ENCODE data around the gene IRF2.
"Not testable (repeated sequence)": the region's sequence is repeated elsewhere in the genome, so short reads cannot be mapped to it uniquely, and the experiment has no call there.

The IRF2 gene

DNA sequence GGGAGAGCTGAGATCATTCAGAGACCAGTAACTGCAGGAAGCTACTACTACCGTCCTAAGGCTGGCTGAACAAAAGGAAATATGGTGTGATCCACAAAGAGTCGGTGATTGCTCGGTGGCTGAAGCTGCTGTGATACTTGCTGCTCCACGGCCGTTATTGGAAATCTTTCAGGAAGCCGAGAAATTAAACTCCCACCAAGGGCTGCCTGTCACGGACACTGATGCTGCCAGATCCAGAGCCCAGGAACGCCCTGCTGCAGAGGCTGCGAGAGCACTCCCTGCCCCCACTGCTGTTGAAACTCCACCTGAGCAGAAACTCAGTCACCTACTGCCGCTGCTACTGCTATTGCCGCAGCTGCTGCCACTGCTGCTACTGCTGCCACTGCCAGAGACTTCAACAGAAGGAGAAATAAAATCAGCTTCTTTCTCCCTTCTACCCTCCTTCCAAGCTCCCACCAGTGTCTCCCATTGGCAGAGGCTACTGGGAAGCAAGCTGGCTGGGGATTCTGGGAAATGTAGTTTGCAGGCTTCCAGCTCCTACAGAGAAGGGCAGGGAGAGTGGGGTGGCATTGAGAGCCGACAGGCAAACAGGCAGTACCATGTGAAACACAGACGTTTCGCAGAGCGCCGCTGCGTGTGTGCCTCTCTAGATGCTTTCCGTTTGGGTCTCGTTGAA lies 130.7 kb downstream of the IRF2 start:
- Histone ChIP-seq H3K4me3 (ENCODE audit: low read depth, low read length) (peak overlapping the region; percentile 83), H3K27me3 (ENCODE audit: control insufficient read depth, insufficient read depth, low read length) (no peaks in the 10 kb centered on the region), H3K4me1 (peaks cover 20% of the 10 kb centered on the region), H3K36me3 (ENCODE audit: control insufficient read depth, insufficient read depth, low read length) (no peaks in the 10 kb centered on the region), H3K9me3 (ENCODE audit: control insufficient read depth, low read length) (no peaks in the 10 kb centered on the region), H3K4me2 (ENCODE audit: low read length) (peak overlapping the region; percentile 94), H2AFZ (peak overlapping the region; percentile 89), H3K79me2 (no peaks in the 10 kb centered on the region), H3K27ac (peak overlapping the region; percentile 85), H3K9ac (no peak overlapping the region)
- TF ChIP-seq, protein P1, sequence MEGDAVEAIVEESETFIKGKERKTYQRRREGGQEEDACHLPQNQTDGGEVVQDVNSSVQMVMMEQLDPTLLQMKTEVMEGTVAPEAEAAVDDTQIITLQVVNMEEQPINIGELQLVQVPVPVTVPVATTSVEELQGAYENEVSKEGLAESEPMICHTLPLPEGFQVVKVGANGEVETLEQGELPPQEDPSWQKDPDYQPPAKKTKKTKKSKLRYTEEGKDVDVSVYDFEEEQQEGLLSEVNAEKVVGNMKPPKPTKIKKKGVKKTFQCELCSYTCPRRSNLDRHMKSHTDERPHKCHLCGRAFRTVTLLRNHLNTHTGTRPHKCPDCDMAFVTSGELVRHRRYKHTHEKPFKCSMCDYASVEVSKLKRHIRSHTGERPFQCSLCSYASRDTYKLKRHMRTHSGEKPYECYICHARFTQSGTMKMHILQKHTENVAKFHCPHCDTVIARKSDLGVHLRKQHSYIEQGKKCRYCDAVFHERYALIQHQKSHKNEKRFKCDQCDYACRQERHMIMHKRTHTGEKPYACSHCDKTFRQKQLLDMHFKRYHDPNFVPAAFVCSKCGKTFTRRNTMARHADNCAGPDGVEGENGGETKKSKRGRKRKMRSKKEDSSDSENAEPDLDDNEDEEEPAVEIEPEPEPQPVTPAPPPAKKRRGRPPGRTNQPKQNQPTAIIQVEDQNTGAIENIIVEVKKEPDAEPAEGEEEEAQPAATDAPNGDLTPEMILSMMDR (IDR thresholded peaks at IDR 0.05), result no peak

DNA sequence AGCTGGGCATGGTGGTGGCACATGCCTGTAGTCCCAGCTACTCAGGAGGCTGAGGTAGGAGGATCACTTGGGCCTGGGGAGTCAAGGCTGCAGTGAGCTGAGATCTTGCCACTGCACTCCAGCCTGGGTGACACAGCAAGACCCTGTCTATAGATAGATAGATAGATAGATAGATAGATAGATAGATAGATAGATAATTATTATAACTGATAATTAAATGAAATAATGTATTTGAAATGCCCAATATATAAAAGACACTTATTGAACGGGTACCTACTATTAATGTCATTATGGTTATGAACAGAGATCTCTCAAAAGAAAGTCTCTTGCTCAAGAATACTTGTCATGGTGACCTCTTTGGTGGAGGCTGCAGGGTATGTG lies 131.5 kb downstream of the IRF2 start:
- Histone ChIP-seq H3K4me3 (ENCODE audit: low read depth, low read length) (peak overlapping the region; percentile 83), H3K27ac (peak overlapping the region; percentile 85), H2AFZ (peak overlapping the region; percentile 89), H3K4me1 (peaks cover 12% of the 10 kb centered on the region)
- not testable (repeated sequence) for H3K4me2 ChIP-seq (ENCODE audit: low read length); H3K36me3 ChIP-seq (ENCODE audit: control insufficient read depth, insufficient read depth, low read length); H3K9me3 ChIP-seq (ENCODE audit: control insufficient read depth, low read length); H3K9ac ChIP-seq; H3K27me3 ChIP-seq (ENCODE audit: control insufficient read depth, insufficient read depth, low read length); H3K79me2 ChIP-seq

DNA sequence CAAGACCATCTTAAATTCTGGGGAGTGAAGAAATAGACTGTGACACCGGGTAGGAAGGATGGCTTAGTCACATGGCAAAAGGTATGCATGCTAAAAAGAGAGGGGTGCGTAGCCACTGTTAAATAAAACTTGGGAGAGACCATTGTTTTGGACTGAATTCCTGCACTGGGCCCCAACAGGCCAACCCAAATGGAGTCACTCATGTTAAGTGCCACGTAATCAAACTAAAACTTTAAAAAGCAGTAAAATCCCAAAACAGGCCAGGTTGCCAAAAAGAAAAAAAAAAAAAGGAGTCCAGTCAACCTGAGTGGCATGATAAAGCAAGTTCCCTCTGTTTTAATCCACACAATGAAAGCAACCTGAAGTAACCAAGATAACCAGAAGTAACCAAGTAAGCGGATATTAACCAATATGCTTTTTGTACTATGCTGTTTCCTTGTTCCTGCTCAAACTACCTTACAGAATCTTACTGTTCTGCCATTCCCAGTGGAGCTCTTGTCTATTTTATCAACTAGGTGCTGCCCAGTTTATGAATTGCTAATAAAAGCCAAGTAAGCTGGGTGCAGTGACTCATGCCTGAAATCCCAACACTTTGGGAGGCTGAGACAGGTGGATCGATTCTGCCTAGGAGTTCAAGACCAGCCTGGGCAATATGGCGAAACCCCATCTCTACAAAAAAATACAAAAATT lies 132.0 kb downstream of the IRF2 start:
- Histone ChIP-seq H3K4me2 (ENCODE audit: low read length) (no peak overlapping the region), H3K4me3 (ENCODE audit: low read depth, low read length) (no peak overlapping the region), H3K27me3 (ENCODE audit: control insufficient read depth, insufficient read depth, low read length) (no peaks in the 10 kb centered on the region), H3K79me2 (no peaks in the 10 kb centered on the region), H3K27ac (no peak overlapping the region), H2AFZ (no peak overlapping the region), H3K36me3 (ENCODE audit: control insufficient read depth, insufficient read depth, low read length) (peaks cover 5% of the 10 kb centered on the region), H3K4me1 (peaks cover 12% of the 10 kb centered on the region), H3K9ac (no peak overlapping the region), H3K9me3 (ENCODE audit: control insufficient read depth, low read length) (no peaks in the 10 kb centered on the region)
- TF ChIP-seq, protein P1 (IDR thresholded peaks at IDR 0.05), result no peak

DNA sequence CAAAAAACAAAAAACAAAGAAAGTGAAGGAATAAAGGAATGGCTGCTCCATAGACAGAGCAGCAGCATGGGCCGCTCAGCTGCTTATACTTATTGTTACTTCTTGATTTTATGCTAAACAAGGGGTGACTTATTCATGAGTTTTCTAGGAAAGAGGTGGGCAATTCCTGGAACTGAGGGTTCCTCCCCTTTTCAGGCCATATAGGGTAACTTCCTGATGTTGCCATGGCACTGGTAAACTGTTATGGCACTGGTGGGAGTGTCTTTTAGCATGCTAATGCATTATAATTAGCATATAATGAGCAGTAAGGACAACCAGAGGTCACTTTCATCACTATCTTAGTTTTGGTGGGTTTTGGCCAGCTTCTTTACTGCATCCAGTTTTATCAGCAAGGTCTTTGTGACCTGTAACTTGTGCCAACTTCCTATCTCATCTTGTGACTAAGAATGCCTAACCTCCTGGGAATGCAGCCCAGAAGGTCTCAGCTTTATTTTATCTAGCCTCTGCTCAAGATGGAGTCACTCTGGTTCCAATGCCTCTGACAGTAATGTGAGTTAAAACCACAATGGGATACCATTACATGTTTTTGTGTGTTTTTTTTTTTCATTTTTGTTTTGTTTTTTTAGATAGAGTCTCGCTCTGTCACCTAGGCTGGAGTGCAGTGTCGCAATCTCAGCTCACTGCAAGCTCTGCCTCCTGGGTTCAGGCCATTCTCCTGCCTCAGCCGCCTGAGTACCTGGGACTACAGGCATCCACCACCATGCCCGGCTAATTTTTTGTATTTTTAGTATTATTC lies 134.8 kb downstream of the IRF2 start:
- H2AFZ ChIP-seq; H3K36me3 ChIP-seq (ENCODE audit: control insufficient read depth, insufficient read depth, low read length); H3K9ac ChIP-seq; H3K4me2 ChIP-seq (ENCODE audit: low read length); H3K79me2 ChIP-seq; H3K27me3 ChIP-seq (ENCODE audit: control insufficient read depth, insufficient read depth, low read length); H3K9me3 ChIP-seq (ENCODE audit: control insufficient read depth, low read length); H3K4me3 ChIP-seq (ENCODE audit: low read depth, low read length); H3K27ac ChIP-seq; H3K4me1 ChIP-seq: not testable (repeated sequence)

DNA sequence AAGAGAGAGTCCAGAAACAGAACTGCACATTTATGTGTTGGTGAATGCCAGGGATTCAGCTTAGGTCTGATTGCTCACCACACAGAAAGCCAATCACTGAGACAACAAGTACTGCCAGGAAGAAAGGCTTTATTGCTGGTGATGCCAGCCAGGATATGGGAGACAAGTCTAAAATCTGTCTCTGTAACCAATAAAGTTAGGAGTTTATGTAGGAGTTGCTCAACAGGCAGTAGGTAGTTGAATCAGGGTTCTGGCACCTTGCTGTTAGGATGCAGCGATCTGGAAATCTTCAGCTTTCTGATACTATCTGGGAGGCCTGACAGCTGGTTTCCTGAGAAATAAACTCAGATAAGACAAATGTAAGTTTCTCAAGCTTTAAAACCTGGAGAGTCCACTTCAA lies 136.4 kb downstream of the IRF2 start:
- H2AFZ ChIP-seq, result no peak overlapping the region
- H3K27ac ChIP-seq, result no peak overlapping the region
- H3K4me2 ChIP-seq (ENCODE audit: low read length), result no peak overlapping the region
- H3K27me3 ChIP-seq (ENCODE audit: control insufficient read depth, insufficient read depth, low read length), result no peaks in the 10 kb centered on the region
- no peak overlapping the region for H3K9ac ChIP-seq
- H3K4me3 ChIP-seq (ENCODE audit: low read depth, low read length), result no peak overlapping the region
- no peaks in the 10 kb centered on the region for H3K79me2 ChIP-seq
- no peaks in the 10 kb centered on the region for H3K4me1 ChIP-seq
- peaks cover 5% of the 10 kb centered on the region for H3K36me3 ChIP-seq (ENCODE audit: control insufficient read depth, insufficient read depth, low read length)
- H3K9me3 ChIP-seq (ENCODE audit: control insufficient read depth, low read length), result no peaks in the 10 kb centered on the region
- TF ChIP-seq, protein P1 (IDR thresholded peaks at IDR 0.05), result no peak
